H1 (cell line): ENCODE data around the gene ACTR2. TPM values are rescaled to one million over a fixed set of nuclear protein-coding genes. Genes with fewer than 3 reads are reported as not detected.

Experiments used
- CTCF ChIA-PET: fragments of 300-600 bp; sonication (Branson Sonifier 250); formaldehyde crosslinking; loops from one replicate; lab custom pipeline; 2021; ENCODE audit not compliant: partially characterized antibody; lab: Charles Lee
- POLR2A ChIA-PET: fragments of 300-600 bp; sonication (Branson Sonifier 250); formaldehyde crosslinking; loops from one replicate; lab custom pipeline; 2021; ENCODE audit warnings: inconsistent platforms; ENCODE audit not compliant: partially characterized antibody; lab: Charles Lee
- DNase-seq, 2 experiments: peaks; one replicate each; pipeline versions ENCODE4 v3.0.0 to v3.0.0-alpha.2; 2010 to 2022; ENCODE audit warnings: low spot score in 2 of 2, low read depth in 1 of 2, mixed read lengths in 1 of 2
- FAIRE-seq: peaks from 2 replicates; lab custom pipeline; 2011; peaks lifted over from hg19 to GRCh38; lab: Jason Lieb, UNC
- H2AFZ ChIP-seq: 2 replicates; pipeline ENCODE4 v1.8.1; 2012; ENCODE audit warnings: low read length, inconsistent platforms
- H2AK5ac ChIP-seq: 2 replicates; pipeline ENCODE4 v1.6.1; 2013; ENCODE audit warnings: low read depth, low read length
- H2BK120ac ChIP-seq: replicated peaks from 2 replicates; pipeline ENCODE3; 2013; ENCODE audit warnings: low read depth, low read length, inconsistent platforms
- H2BK12ac ChIP-seq: 2 replicates; pipeline ENCODE4 v1.6.1; 2013; ENCODE audit warnings: low read depth, low read length
- H2BK15ac ChIP-seq: 2 replicates; pipeline ENCODE4 v1.6.1; 2013; ENCODE audit warnings: low read length
- H2BK20ac ChIP-seq: 2 replicates; pipeline ENCODE4 v1.6.1; 2013; ENCODE audit warnings: low read length
- H2BK5ac ChIP-seq: 2 replicates; pipeline ENCODE4 v1.6.1; 2013; ENCODE audit warnings: low read depth, low read length
- H3K14ac ChIP-seq: 2 replicates; pipeline ENCODE4 v1.6.1; 2013; ENCODE audit warnings: inconsistent platforms; ENCODE audit not compliant: insufficient read length
- H3K18ac ChIP-seq: 2 replicates; pipeline ENCODE4 v1.6.1; 2013; ENCODE audit warnings: low read length; ENCODE audit errors: extremely low read depth
- H3K23ac ChIP-seq: 2 replicates; pipeline ENCODE4 v1.6.1; 2013; ENCODE audit warnings: inconsistent platforms; ENCODE audit not compliant: insufficient read length
- H3K23me2 ChIP-seq: 2 replicates; pipeline ENCODE4 v1.6.1; 2013; ENCODE audit warnings: low read depth, low read length
- H3K27ac ChIP-seq: 2 replicates; pipeline ENCODE4 v1.6.1; 2011; ENCODE audit warnings: low read depth, low read length, inconsistent platforms
- H3K27me3 ChIP-seq, 4 experiments: replicated peaks in 1 of 4; 1 replicate in 1 of 4; 2 replicates in 3 of 4; pipeline versions ENCODE4 v1.6.1 to v1.8.1; 2011 to 2013; ENCODE audit warnings: low read length in 3 of 4, mild to moderate bottlenecking in 3 of 4, inconsistent platforms in 2 of 4, mixed read lengths in 2 of 4, moderate library complexity in 1 of 4; ENCODE audit not compliant: control insufficient read depth in 3 of 4, insufficient read depth in 3 of 4; ENCODE audit errors: extremely low read depth in 1 of 4
- H3K36me3 ChIP-seq, 4 experiments: 2 replicates each; pipeline versions ENCODE4 v1.6.1 to v1.8.1; 2011 to 2013; ENCODE audit warnings: mild to moderate bottlenecking in 4 of 4, low read length in 3 of 4, moderate library complexity in 2 of 4, control low read depth in 1 of 4, inconsistent platforms in 1 of 4; ENCODE audit not compliant: insufficient read depth in 4 of 4, control insufficient read depth in 2 of 4
- H3K4ac ChIP-seq: replicated peaks from 2 replicates; pipeline ENCODE3; 2013; ENCODE audit warnings: low read length, low read depth, mixed read lengths, inconsistent platforms; ENCODE audit not compliant: insufficient read length
- H3K4me1 ChIP-seq, 4 experiments: replicated peaks in 1 of 4; 1 replicate in 1 of 4; 2 replicates in 3 of 4; pipeline versions ENCODE4 v1.6.1 to v1.8.1; 2011 to 2013; ENCODE audit warnings: low read length in 3 of 4, inconsistent platforms in 2 of 4, mixed read lengths in 1 of 4; ENCODE audit not compliant: insufficient read depth in 4 of 4, control insufficient read depth in 3 of 4
- H3K4me2 ChIP-seq, 2 experiments: 2 replicates each; pipeline versions ENCODE4 v1.6.1 to v1.8.1; 2011 to 2013; ENCODE audit warnings: low read depth in 2 of 2, low read length in 2 of 2, control low read depth in 1 of 2, inconsistent platforms in 1 of 2, mild to moderate bottlenecking in 1 of 2; ENCODE audit not compliant: insufficient read depth in 1 of 2
- H3K4me3 ChIP-seq, 4 experiments: fragments of 200-600, 300-600 bp in 1 of 4; sonication (generic), shearing (Covaris generic), sonication (Bioruptor Twin) in 1 of 4; 2 replicates each; pipeline versions ENCODE4 v1.5.1 to v1.8.1; 2011 to 2016; ENCODE audit warnings: low read length in 4 of 4, low read depth in 3 of 4, control low read depth in 2 of 4, inconsistent platforms in 2 of 4, mild to moderate bottlenecking in 2 of 4, mixed read lengths in 1 of 4, moderate library complexity in 1 of 4; ENCODE audit not compliant: insufficient read depth in 2 of 4; ENCODE audit errors: extremely low read depth in 1 of 4
- H3K56ac ChIP-seq: replicated peaks from 2 replicates; pipeline ENCODE3; 2013; ENCODE audit warnings: low read depth, mild to moderate bottlenecking, mixed read lengths, low read length, inconsistent platforms; ENCODE audit not compliant: insufficient read length
- H3K79me1 ChIP-seq: 2 replicates; pipeline ENCODE4 v1.6.1; 2013; ENCODE audit warnings: low read depth, low read length, control low read depth
- H3K79me2 ChIP-seq, 2 experiments: 2 replicates each; pipeline versions ENCODE4 v1.6.1 to v1.8.1; 2012 to 2013; ENCODE audit warnings: low read length in 2 of 2, mild to moderate bottlenecking in 2 of 2, inconsistent platforms in 1 of 2; ENCODE audit not compliant: insufficient read depth in 2 of 2, control insufficient read depth in 1 of 2
- H3K9ac ChIP-seq, 4 experiments: replicated peaks in 1 of 4; 1 replicate in 1 of 4; 2 replicates in 3 of 4; pipeline versions ENCODE4 v1.6.1 to v1.8.1; 2011 to 2013; ENCODE audit warnings: low read depth in 3 of 4, low read length in 3 of 4, control low read depth in 2 of 4, mild to moderate bottlenecking in 2 of 4, moderate library complexity in 2 of 4, inconsistent platforms in 1 of 4; ENCODE audit errors: extremely low read depth in 1 of 4
- H3K9me3 ChIP-seq, 2 experiments: 2 replicates each; pipeline versions ENCODE4 v1.6.1 to v1.8.1; 2012 to 2013; ENCODE audit warnings: mild to moderate bottlenecking in 2 of 2, moderate library complexity in 2 of 2, control low read depth in 1 of 2, inconsistent platforms in 1 of 2, low read depth in 1 of 2, low read length in 1 of 2, mixed read lengths in 1 of 2; ENCODE audit not compliant: insufficient read depth in 2 of 2
- H4K20me1 ChIP-seq, 2 experiments: replicated peaks in 1 of 2; 2 replicates each; pipeline versions ENCODE3 to v1.8.1; 2011 to 2013; ENCODE audit warnings: inconsistent platforms in 2 of 2, low read length in 2 of 2, mild to moderate bottlenecking in 1 of 2; ENCODE audit not compliant: insufficient read depth in 2 of 2, control insufficient read depth in 1 of 2
- H4K5ac ChIP-seq: 2 replicates; pipeline ENCODE4 v1.6.1; 2013; ENCODE audit warnings: low read length, low read depth, mixed read lengths, inconsistent platforms; ENCODE audit not compliant: insufficient read length
- H4K8ac ChIP-seq: 2 replicates; pipeline ENCODE4 v1.8.0; 2013; ENCODE audit warnings: mild to moderate bottlenecking, moderate library complexity, low read length, inconsistent platforms; ENCODE audit not compliant: insufficient read depth; ENCODE audit errors: extremely low read depth
- H4K91ac ChIP-seq: replicated peaks from 2 replicates; pipeline ENCODE3; 2013; ENCODE audit warnings: low read length, mixed read lengths, inconsistent platforms; ENCODE audit not compliant: insufficient read length
- EZH2 ChIP-seq: fragments of 200-600 bp; sonication (generic); IDR thresholded peaks from 2 replicates; pipeline ENCODE4 v1.7.1; 2012; ENCODE audit warnings: low read depth, mild to moderate bottlenecking, moderate library complexity, low read length, inconsistent platforms; ENCODE audit not compliant: severe bottlenecking
- SP1 ChIP-seq: IDR thresholded peaks from 2 replicates; pipeline ENCODE4 v1.6.1; 2011; ENCODE audit warnings: low read depth, low read length
- WGBS, 2 experiments: shearing (Covaris generic) in 1 of 2; methylation state at CpG; one replicate each; pipeline versions ENCODE4 v1.1.6 to v1.1.7; 2013 to 2015; ENCODE audit warnings: low lambda C conversion rate in 2 of 2, mixed read lengths in 2 of 2, inconsistent platforms in 1 of 2, low coverage in 1 of 2, missing lambda C conversion rate in 1 of 2; ENCODE audit not compliant: insufficient replicate concordance in 2 of 2, insufficient coverage in 1 of 2, insufficient read length in 1 of 2; ENCODE audit errors: extremely low coverage in 1 of 2, missing lambda C conversion rate in 1 of 2; 5-methylcytosine and 5-hydroxymethylcytosine counted together
- polyA plus RNA-seq, 7 experiments: library from polyadenylated mRNA; depleted of rRNA in 3 of 7; stranded (reverse) in 5 of 7; unstranded in 2 of 7; fragments of >200 nt in 5 of 7; fragments of 200-250 nt in 2 of 7; gene quantifications; 1 replicate in 5 of 7; 2 replicates in 1 of 7; 4 replicates in 1 of 7; pipeline versions ENCODE4 v1.2.1 to v1.2.3, GENCODE V29; 2011 to 2013; ENCODE audit warnings: missing spikeins in 2 of 7, mixed read lengths in 2 of 7
- total RNA-seq: library from RNA; stranded (reverse); fragmentation: NEBNext Ultra II Directional; extraction: Animal tissue kit (Norgen Biotek cat#: 25700); gene quantifications from 2 replicates; pipeline ENCODE4 v1.2.1, GENCODE V29; 2021
- TF ChIP-seq, protein P1 (sequence below): IDR thresholded peaks from 2 replicates; pipeline ENCODE4 v1.6.1; 2012; ENCODE audit warnings: low read length, inconsistent platforms
- TF ChIP-seq, protein P2 (sequence below): IDR thresholded peaks from 2 replicates; pipeline ENCODE4 v1.6.1; 2011; ENCODE audit warnings: low read length, improper control_type of control experiment

Gene ACTR2
- total and polyA plus RNA-seq, 2 of the 8 experiments (the other 6 are each of a cell fraction or from before 2014, with no cell fraction given) = 28.3 to 171 TPM

- H4K20me1 ChIP-seq = peaks cover 2 to 13% of the 10 kb centered on the region in 2 experiments
Observed at GRCh38 chr2:65263262-65263661, 35.6 kb downstream of the ACTR2 start.

More at GRCh38 chr2:65263262-65263661, 35.6 kb downstream of the ACTR2 start:
- Histone ChIP-seq H3K4ac (no peak overlapping the region), H3K4me3 (no peak overlapping the region), H2AFZ (no peak overlapping the region), H3K56ac (no peak overlapping the region), H3K36me3 (peaks cover 0 to 15% (median 7%) of the 10 kb centered on the region in 4 experiments; a peak in 5 of 8 replicates), H3K27ac (no peak overlapping the region), H3K14ac (no peak overlapping the region), H3K9me3 (no peaks in the 10 kb centered on the region), H3K4me2 (no peak overlapping the region), H2AK5ac (no peak overlapping the region), H4K91ac (no peak overlapping the region), H2BK20ac (no peak overlapping the region), H2BK120ac (no peak overlapping the region), H2BK12ac (no peak overlapping the region), H3K9ac (no peak overlapping the region), H3K27me3 (no peaks in the 10 kb centered on the region; a peak in 1 of 7 replicates), H2BK15ac (no peak overlapping the region), H3K79me1 (no peaks in the 10 kb centered on the region), H3K79me2 (no peaks in the 10 kb centered on the region), H2BK5ac (no peak overlapping the region), H4K5ac (no peak overlapping the region), H3K4me1 (peaks cover 0 to 2% (median 0%) of the 10 kb centered on the region in 4 experiments; a peak in 1 of 7 replicates), H3K23ac (no peak overlapping the region), H3K18ac (no peak overlapping the region), H4K8ac (no peak overlapping the region), H3K23me2 (no peaks in the 10 kb centered on the region)
- CTCF ChIA-PET = interaction anchor here (0.6 to 3.6 kb wide), 13 partner anchors 13 to 311 kb away, joined by 3 to 20 read pairs (median 5); no protein-coding TSS in a partner anchor
- POLR2A ChIA-PET = no interaction called here
- DNase-seq (no peak), FAIRE-seq (no peak)
- WGBS, 2 experiments = 87% methylated on average over 1 of the region's 1 CpG; no CpG with 5 or more reads in 1 of the 2 experiments
- TF ChIP-seq EZH2 (no peak), SP1 (no peak)
- TF ChIP-seq, protein P1, sequence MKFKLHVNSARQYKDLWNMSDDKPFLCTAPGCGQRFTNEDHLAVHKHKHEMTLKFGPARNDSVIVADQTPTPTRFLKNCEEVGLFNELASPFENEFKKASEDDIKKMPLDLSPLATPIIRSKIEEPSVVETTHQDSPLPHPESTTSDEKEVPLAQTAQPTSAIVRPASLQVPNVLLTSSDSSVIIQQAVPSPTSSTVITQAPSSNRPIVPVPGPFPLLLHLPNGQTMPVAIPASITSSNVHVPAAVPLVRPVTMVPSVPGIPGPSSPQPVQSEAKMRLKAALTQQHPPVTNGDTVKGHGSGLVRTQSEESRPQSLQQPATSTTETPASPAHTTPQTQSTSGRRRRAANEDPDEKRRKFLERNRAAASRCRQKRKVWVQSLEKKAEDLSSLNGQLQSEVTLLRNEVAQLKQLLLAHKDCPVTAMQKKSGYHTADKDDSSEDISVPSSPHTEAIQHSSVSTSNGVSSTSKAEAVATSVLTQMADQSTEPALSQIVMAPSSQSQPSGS = no peak
- TF ChIP-seq, protein P2, sequence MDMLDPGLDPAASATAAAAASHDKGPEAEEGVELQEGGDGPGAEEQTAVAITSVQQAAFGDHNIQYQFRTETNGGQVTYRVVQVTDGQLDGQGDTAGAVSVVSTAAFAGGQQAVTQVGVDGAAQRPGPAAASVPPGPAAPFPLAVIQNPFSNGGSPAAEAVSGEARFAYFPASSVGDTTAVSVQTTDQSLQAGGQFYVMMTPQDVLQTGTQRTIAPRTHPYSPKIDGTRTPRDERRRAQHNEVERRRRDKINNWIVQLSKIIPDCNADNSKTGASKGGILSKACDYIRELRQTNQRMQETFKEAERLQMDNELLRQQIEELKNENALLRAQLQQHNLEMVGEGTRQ = no peak
- TF ChIP-seq, all 59 proteins: peak for 0
